Femur (tissue), 1 donor: ENCODE measurements around the gene CFAP99.
A peak's percentile ranks its signal among the peaks of the same experiment; 100 is the strongest.
"Not testable (repeated sequence)": the region's sequence is repeated elsewhere in the genome, so short reads cannot be mapped to it uniquely, and the experiment has no call there.

Experiments
- DNase-seq: peaks from one replicate; pipeline ENCODE4 v3.0.0-alpha.2; 2017

CFAP99 gene

DNA sequence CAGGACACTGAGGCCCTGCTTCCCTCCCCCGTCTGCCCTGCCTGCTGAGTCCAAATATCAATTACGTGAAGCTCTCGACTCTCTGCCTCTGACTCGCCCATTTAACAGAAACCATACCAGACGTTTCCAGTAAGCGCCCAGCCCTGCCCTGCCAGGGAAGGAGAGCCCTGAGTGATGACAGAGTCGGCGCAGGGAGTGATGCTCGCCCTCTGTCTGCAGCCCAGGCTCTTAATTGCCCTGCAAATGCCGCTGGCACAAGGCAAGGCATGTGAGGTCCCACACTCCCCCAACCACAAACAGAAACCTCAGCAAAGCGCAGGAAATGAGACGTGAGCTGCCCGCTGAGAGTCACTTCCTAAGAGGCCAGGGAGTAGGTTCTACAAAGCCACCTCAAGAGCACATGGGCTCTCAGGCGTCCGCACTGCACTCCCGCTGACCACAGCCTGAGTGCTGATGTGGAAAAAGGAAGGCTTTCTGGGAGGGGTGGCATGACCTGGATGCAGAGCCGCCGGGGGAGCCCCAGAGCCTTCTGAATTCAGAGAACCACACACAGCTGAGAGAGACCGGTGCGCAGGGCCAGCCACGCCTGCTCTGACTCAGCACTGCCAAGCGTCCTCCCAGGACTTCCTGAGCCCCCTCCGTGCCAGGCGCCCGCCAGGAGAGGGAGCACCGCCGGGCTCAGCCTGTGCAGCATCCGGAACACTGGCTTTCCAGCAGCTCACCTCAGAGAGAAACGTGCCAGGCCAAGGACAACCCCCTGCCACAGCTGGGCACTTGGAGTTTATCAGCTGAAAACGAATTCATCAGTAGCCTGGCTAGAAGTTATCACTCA is 5.7 kb upstream of the CFAP99 start:
- DNase-seq = peak; percentile 86

DNA sequence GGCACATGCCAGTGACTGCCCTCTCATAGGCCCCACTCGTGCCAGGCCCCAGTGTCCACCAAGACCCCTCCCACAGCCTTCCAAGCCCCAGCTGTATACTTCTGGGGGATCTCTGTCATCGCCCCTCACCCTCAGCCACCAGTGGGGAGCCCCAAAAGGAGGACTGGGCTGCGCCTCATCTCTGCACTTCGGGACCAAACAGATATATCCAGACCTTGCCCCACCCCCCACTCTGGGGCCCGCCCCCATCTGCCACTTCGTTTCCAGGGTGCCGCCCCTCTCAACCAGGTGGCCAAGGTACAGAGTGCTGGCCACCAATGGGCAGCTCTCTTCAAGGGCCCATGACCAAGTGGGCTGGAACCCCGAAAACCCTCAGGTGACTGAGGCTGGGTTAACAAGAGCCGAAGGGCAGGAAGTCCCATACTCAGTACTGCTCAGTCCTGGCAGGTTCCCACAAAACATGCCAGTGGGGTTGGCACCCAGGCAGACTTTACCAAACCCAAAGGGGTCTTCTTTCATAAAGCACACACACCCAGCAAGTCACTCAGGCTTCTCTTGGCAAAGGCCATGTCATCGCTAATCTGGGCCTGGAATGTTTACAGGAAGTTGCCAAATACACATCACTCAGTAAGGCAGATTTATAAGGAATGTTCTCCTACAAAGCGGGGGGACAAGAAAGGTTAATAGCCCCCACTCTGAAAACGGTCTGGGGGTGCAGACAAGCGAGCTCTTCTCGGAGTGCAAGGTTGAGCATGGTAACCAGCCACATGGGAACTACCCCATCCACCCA is 4.7 kb upstream of the CFAP99 start:
- no peak for DNase-seq

DNA sequence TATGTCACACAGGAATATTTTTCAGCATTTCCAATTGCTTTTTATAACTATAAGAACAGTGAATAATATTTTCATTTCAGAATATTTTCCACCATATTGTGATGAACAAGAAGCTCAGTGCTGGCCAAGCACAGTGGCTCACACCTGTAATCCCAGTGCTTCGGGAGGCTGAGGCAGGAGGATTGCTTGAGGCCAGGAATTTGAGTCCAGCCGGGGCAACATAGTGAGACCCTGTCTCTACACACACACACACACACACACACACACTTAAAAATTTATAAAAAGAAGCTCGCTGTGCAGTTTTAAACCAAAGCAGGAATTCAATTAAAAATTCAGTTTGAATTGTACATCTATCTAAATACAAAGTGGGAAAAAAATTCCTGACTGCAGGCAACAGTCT is 3.5 kb upstream of the CFAP99 start:
- DNase-seq = no peak

DNA sequence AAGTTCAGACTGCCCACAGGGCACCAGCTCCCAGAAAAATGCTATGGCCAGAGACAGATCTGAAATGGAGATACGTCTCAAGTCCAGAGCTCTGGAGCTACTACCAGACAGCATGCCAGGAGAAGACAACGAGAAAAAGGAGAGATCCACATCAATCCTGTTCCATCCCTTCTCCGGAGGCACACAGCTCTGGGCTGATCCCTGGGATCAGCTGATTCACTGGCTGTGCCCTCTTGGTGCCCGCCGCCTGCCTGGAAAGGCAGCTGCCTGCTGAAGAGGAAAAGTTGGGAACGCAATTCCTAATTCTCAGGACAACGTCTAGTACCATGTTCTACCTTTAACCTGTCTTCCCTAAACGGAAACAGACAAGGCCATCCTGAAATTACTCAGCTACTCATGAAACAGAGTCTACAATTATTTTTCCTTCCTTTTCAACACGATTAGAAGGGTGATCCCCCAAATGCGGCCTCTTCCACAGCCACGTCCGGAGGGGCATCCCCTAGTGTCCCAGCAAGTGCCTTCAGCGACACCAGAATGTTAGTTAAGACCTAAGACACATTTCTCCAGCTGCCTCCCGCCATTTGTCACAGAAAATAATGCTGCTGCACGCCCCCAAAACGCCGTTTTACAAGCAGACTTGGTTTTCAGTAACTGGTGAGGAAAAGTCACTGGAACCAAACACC is 2.7 kb upstream of the CFAP99 start:
- no peak for DNase-seq

GRCh38 chr4:2416564-2417225 is 2.1 kb upstream of the CFAP99 start:
- DNase-seq = no peak

DNA sequence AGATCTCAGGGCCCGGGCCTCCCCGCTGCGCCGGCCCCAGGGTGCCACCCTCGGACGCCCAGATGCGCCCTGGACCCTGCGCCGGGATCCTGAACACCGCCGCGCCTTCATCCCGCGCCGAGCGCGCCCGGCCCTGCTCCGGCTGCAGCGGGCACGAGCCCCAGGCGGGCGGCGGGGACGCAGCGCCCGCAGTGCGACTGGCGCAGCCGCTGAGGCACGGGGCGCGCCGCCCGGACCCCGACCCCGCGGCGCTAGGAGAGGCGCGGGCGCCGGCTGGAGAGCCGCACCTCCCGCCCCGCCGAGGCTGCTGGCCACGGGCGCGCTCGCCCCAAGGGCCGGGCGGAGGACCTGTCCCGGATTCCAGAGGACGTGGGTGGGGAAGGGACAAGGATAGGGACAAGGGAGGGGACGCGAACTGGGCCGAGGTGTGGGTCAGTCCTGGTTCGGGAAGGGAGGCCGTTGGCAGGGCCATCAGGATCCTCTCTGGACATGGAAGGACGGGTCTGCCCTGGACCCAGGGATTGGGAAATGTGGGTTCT is 1.5 kb upstream of the CFAP99 start:
- DNase-seq = no peak

DNA sequence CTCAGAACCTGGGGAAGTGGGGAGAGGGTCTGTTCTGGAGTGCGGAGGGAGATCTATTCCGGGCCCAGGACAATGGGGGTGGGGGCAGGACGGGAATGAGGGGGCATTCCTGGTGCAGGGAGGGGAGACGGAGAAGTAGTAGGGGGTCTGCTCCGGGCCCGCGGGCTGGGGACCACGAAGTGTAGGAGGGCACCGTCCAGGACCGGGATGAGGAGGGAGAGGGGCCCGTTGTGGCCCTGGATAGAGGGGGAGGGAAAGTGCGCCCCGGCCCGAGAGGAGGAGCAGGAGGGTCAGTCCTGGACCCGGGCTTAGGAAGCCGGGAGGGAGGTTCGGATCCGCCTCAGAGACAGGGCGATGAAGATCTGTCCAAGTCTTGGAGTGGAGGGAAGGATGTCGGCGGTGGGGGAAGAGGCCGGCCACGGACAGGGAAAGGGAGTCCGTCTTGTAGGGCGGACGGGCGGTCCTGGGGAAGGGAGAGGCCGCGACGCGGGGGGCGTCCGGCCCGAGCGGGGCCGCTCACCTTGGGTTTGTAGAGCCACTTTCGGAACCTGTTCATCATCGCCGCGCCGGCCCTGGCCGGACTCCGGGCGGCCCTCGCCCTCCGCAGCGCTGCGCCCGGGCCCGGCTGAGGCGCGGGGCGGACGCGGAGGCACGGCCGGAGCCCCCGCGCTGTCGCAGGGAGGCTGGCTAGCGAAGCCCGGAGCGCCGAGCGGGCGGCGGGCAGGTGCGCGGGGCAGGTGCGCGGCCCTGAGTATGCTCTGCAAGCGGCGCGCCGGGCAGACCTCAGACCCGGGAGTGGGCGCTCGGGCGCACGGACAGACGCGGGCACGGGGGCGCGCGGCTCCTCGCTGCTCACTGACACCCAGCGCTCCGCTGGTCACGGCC is 748 bp upstream of the CFAP99 start, which contains the start of gene ZFYVE28:
Gene ZFYVE28 (minus strand): TSS at position 881 of the 885 bp plus-strand sequence. CDS start 322 bp downstream, at position 559.
- DNase-seq = no peak

DNA sequence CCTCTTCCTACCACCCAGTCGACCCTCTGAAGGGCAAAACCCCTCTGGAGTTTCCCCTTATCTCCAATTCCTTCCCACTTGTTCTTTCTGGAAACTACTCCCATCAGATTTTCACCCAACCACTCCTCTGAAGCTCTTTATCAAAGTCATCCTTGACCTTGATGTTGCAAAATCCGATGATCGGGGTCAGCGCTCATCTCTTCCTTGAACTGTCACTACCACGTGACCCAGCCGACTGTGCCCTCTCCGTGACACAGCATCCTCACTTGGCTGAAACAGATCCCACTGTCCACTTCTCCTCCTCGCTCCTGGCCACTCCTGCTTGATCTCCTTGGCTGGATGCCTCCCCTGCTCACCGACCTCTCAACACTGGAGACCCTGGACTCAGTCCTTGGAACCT is 1.1 kb downstream of the CFAP99 start:
- DNase-seq = no peak

DNA sequence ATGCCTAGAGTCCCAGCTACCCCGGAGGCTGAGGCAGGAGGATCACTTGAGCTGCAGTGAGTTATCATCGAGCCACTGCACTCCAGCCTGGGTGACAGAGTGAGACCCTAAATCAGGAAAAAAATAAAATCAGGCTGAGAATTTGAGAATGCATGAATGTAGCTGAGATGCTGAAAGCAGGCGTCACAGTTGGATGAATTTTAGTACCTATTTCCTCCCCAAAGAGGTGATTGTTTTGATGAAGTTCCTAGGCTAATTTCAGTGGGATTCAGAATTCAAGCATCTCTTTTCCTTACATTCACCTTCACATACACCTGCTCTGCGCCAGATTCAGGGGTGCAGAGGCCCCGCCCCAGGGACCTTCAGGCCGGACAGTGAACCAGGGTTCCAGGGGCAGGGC is 3.2 kb downstream of the CFAP99 start:
- DNase-seq = no peak

DNA sequence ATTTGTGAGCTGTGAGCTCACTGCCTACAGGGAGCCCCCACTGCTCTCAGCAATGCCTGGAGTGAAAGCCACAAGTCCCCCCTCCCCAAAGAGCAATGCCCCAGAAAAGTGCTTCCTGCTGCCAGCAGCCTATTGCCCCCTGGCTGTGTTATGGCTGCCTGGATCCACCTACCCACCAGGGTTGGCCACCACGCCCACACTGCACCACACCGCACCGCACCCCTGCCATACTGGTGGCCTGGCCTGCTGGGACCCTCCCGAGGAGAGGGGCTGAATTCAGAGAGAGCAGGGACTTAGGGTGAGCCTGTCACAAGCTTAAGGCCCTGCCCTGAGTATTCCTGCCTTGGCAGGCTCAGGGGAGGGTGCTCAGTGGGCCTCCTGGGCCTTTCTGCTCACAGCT is 4.3 kb downstream of the CFAP99 start:
- no peak for DNase-seq

DNA sequence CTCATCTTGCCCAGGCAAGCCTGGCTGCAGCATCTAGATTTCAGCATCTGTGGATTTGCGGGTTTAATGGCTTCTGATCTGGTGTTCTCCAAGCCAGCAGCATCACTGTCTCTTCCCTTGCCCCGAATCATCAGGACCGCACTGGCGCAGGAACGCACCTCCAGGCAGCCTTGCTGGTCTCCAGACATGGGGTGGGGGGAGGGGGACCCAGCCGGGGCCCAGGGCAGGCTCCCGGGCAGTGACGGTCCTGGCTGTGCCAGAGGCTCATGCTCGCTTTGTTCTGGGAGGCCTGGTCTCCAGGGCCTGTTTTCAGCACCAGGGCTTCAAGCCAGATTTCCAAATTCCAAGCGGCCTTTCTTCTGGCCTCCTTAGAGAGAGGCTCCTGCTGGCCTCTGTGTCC is 4.9 kb downstream of the CFAP99 start:
- no peak for DNase-seq

- no peak for DNase-seq
Observed at GRCh38 chr4:2424581-2424980, 5.8 kb downstream of the CFAP99 start.

GRCh38 chr4:2425386-2426068 is 6.8 kb downstream of the CFAP99 start:
- no peak for DNase-seq

DNA sequence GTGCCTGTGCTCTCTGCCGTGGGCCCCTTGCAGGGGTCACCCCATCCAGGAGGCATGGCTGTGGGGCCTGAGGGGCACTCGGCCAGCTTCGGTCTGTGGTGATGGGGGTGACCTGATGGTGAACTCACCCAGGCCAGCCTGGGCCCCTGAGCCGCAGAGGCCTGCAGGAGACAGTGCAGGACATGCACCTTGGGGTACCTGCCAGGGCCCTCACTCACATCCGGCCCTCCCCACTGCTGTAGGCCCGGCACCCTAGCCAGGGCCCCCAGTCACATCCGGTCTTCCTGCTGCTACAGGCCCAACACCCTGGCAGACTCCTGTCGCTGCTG is 7.3 kb downstream of the CFAP99 start:
- no peak for DNase-seq

DNA sequence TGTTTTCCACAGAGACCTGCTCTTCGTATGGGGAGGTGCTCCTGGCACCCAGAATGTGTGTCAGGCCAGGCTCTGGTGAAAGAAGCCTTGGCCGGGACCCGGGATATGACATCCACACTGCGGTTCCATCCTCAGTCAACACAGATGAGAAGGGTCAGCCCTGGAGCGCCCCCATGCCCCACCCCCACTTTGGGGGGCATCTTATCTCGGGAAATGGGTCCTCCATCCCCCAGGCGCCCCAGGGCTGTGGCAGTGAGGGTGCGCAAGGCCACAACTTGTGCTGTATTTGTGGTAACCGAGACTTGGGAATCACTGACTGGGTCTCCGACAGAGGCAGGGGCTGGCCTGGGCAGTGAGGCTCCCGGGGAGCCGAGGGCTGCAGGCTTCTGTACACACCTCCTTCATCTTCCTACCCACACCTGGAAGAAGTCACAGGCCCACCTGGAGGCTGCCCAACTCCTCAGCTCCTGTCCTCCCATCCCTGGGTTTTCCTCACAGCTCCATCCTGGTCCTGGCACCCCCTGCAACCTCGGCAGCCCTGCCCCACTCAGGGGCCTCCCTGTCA is 8.0 kb downstream of the CFAP99 start:
- no peak for DNase-seq

GRCh38 chr4:2427383-2428334 is 8.9 kb downstream of the CFAP99 start:
- no peak for DNase-seq

- DNase-seq = no peak
Observed at GRCh38 chr4:2428496-2429213, 9.9 kb downstream of the CFAP99 start.

DNA sequence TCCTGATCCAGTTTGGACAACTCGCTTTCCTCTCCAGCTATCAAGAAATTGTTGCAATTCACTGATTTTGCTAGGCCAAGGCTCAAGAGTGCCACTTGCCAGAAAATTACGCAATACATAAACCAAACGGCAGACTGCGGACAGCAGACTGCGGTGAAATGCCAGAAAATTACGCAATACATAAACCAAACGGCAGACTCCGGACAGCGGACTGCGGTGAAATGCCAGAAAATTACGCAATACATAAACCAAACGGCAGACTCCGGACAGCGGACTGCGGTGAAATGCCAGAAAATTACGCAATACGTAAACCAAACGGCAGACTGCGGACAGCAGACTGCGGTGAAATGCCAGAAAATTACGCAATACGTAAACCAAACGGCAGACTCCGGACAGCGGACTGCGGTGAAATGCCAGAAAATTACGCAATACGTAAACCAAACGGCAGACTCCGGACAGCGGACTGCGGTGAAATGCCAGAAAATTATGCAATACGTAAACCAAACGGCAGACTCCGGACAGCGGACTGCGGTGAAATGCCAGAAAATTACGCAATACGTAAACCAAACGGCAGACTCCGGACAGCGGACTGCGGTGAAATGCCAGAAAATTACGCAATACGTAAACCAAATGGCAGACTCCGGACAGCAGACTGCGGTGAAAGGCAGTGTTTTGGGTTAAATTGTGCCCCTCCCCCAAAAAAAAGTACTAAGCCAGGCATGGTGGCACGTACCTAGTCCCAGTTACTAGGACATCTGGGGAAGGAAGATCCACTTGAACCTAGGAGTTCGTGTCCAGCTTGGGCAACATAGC is 11.4 kb downstream of the CFAP99 start:
- not testable (repeated sequence) for DNase-seq
